Measurements from ENCODE around the gene INPP5A.
"Not testable (repeated sequence)": the region's sequence is repeated elsewhere in the genome, so short reads cannot be mapped to it uniquely, and the experiment has no call there.

Gene INPP5A

DNA sequence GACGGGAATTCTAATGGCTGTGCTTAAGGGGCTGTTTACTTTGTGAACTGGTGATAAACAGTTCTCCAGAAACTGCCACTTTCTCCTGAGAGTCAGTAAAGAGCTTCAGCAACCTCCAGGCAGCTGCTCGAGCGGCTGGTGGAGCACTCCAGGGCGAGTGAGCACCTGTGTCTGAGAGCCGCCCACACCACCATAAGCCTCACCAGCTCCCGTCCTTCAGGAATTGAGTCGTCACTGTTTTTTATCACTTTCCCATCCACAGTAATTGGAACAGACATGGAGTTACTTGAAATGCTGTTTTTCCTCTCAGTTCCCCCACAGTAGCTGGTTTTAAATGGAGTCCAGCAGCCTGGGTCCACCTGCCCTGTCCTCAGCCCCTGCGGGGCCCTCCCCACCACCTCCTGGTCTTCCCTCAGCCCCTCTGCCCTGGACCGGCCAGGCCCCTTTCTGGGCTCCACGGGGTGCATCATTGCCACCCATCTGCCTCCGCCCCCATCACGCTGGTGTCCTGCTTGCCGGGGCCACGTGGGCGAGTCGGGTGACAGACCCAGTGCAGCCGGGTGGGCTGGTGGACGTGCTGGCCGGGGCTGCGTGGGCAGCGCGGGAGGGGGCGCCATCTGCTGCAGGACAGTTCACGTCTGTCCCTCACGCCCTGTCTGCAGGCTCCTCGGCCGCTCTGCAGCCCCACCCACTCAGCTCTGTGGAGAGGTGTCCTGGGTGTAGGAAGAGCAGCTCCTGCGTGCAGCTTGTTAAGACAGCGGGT is 192.4 kb downstream of the INPP5A start:
- in situ Hi-C loops (cut with MboI; ENCODE audit: low sequenced_read_pairs) = no loop called here

DNA sequence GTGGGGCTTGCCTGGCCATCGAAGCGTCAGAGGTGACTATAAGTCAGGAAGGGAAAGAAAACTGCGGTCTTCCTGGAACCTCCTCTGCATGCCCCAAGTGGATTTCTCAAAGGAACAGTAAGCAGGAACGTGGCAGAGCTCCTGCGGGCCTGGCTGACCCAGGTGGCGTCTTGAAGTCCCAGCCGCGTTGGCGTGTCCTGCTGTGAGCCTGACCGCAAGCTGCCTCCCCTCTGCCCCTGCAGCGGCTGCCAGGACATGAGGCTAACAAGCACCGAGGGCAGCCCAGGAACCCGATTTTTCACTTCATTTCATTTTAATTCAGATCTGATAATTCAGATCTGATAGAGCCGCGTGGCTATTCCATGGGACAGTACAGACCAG is 193.0 kb downstream of the INPP5A start:
- in situ Hi-C loops (cut with MboI; ENCODE audit: low sequenced_read_pairs) = no loop called here

DNA sequence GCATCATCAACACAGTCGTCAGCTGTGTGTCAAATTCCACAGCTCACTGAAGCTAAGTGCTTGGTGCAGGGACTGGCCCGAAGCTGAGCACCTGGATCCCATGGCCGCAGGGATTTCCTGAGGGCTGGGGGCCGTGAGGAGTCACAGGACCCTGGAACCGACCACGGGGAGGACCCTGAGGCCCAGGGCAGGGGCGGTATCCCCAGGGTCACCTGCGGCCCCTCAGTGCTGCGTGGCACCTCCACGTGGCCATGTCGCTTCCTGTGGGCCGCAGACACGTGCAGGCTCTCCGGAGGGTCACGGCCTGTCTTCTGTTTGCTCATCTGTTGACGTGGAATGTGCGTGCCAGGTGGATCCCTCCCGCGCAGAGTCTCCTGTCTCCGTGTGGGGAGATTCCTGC is 194.9 kb downstream of the INPP5A start:
- in situ Hi-C loops (cut with MboI; ENCODE audit: low sequenced_read_pairs) = no loop called here

DNA sequence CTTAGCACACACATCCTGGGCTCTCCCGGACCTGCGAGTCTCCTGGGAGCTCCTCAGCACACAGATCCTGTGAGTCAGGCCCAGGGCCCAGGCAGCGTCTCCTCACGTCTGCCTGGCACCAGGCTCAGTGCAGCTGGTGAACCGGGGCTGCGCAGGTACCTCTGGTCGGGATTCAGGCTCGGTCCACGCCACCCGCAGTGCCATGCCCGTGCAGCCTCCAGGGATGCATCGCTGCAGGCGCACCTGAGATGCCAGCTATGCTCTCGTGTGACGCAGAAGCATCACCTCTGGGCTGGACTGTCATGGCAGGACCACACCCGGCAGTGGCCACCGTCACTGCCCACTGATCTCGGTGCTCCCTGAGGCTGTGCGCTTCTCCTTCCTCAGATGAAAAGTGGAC is 196.3 kb downstream of the INPP5A start:
- in situ Hi-C loops (cut with MboI; ENCODE audit: low sequenced_read_pairs) = no loop called here

DNA sequence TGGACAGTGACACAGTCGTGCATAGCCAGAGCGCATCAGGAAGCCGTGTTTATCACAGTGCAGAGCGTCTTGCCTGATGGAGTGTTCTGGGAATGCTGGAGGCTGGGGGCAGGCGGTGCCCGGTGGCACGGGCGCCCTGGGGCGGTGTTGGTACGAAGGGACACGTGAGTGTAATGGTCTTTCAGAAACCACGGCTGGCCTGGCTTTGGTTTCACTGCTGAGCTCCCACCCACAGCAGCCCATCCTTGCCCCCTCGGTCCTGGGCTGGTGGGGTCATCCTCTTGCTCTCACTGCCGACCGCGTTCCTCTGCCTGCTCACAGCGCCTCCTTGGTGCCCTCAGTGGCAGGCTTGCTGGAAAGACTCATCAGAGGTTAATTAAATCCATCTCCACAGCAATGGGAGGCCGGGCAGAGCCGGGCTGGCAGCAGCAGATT is 197.8 kb downstream of the INPP5A start:
- in situ Hi-C loops (cut with MboI; ENCODE audit: low sequenced_read_pairs) = no loop called here

DNA sequence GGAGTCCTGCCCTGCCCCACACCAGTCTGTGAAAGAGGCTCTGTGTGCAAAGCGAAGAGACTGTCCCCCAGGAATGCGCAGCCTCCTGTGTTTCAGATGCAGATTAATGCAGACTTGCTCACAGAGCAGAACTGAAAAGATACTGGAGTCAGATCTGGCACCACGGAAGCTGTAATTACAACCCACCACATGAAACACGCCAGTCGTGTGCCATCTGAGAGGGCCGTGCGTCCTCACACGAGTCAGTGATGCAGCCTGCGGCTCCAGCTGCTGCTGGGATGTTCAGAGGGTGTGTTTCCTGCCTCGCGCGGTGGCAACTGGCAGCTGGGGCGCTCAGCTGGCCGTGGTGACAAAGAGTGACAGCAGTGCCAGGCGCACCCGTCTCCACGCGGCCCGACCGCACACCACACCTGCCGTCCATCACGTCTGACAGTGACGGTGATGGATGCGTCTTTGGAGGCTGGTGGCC is 198.4 kb downstream of the INPP5A start:
- in situ Hi-C loops (cut with MboI; ENCODE audit: low sequenced_read_pairs) = no loop called here

DNA sequence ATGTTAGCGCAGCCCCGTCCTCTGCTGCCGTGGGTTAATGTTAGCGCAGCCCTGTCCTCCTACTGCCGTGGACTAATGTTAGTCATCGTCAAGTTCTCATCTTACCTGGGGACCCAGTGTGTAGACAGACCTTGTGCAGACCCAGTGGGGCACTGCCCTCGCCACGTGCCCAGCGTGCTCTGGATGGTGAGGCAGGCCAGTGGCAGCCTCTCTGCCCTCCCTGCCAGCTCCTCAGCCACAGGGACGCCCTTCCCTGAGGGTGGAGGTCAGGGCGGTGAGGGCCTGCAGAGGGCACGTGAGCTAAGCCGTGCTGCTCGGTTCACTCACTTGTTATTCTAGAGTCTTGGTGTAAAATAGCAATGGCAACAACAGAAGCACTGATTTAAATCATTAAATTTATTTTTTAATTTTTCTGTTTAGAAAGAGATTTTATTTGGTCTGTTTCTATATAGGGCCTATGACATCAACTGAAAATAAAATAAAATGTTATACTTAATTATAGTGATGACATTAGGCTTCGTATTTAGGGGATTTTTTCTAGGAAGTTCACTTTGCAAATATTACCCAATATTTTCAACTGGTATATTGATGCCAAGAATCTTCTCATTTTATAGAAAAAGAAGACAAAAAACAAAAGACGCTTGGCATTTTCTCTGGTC is 199.9 kb downstream of the INPP5A start:
- in situ Hi-C loops (cut with MboI; ENCODE audit: low sequenced_read_pairs) = no loop called here

DNA sequence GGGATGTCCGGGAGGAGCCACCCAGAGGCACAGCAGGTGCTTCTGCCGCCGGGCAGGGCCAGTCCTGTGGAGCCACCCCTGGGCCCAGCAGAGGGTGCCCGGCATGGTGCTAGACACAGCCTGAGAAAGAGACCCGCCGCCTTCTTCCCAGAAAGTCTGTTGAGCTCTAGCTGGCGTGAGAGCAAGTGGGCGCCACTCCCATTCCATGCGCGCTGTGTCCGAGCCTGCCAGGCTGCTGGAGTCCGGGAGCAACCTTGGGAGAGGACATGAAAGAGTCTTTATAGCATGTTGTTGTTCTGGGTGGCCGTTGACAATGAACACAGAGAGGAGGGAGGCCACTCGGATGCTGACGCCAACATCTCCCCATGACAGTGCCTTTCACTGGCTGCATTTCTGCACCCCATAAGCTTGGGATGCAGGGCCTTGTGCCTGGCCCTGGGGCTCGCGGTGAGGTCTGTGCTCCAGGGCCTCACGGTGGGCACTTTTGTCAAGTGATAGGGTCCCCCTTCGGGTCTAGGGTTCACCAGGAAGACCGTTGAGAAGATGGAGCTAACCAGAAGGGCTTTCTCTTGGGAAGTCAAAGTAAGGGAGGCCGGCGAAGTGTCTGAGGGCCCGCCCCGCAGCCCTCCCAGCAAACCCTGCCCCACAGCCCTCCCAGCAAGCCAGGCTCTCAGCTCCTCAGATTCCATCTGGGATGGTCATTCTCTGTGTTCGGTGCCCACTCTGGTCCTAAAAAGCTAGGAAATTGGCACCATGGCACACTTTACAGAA is 201.1 kb downstream of the INPP5A start:
- in situ Hi-C loops (cut with MboI; ENCODE audit: low sequenced_read_pairs) = no loop called here

DNA sequence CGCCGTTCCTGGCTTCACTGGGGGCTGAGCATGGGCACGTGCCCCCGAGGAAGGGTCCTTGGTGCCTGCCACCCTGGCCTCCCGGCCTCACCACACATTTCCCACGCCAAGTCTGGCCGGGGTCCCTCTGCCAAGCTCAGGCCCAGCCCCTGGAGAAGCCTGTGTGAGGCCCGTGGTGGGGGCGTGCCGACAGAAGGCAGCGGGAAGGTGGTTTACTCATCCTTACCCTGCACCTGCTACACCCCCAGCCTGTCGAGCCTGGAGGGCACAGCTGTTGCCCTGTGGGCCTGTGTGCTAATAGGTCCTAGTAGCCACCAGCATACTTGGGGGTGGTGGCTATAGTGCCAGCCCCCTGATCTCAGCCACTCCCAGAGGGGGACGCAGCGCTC is 201.6 kb downstream of the INPP5A start:
- in situ Hi-C loops (cut with MboI; ENCODE audit: low sequenced_read_pairs) = no loop called here

DNA sequence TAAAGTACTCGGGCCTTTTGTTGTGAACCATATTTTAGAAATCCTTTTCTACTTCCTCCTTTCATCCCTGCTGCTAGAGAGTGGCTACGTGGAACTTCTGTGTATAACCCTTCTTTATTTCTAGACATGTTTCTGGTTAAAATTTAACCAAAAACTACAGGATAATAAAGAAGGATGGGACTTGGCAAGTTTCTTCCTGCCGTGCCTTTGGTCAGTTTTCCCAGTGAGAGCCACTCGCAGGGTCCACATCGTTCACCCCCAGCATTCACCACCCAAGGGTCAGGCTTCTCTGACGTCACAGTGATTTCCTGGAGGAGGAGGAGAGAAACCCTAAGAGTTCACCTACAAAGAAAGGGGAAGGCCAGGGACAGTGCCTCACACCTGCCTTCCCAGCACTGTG is 203.0 kb downstream of the INPP5A start:
- in situ Hi-C loops (cut with MboI; ENCODE audit: low sequenced_read_pairs) = no loop called here

DNA sequence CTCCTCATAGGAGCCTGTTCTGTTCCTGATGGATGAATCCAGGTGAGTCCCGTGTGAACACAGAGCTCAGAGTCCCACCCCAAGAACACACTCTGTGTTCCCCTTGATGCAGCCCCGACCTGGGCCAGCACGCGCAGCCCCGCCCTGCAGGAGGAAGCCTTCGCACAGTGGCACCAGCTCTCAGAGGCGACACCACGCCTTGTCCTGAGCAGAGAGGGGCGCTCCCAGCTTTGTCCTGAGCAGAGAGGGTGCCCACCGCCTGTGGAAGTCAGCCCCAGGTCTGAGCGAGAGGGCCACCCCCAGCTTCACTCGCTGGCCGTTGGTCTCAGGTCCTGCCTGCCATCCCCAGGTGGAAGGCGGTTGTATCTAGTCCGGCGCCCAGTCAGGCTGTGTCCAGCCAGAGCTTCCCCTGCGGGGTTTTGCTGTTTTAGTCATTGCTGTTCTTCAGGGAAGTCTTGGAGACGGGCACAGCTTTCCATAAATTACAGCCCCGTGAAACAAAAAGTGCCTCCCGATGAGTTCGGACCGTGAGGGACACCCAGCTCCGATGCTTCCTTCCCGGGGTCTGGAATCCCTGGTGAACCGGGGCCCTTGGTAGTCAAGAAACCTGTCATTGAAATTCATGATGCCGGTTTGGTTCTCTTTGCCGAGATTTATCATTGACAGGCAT is 204.7 kb downstream of the INPP5A start:
- in situ Hi-C loops (cut with MboI; ENCODE audit: low sequenced_read_pairs) = no loop called here

DNA sequence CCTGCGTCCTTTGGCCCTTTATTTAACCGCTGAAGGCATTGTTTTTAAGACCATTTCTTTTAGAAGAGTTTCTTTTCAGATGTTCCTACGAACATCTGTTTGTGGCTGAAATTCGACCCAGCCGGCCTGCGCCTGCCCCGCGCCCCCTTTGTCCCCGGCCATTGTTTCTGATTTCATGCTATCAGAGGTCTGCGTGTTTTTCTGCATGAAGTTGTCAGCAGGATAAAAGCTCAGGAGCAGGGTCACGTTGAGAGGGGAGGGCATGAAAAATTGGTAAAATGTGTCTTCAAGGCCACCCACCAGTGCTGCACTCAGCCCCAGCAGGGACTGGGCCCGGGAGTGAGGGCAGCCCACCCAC is 205.2 kb downstream of the INPP5A start:
- in situ Hi-C loops (cut with MboI; ENCODE audit: low sequenced_read_pairs) = no loop called here

DNA sequence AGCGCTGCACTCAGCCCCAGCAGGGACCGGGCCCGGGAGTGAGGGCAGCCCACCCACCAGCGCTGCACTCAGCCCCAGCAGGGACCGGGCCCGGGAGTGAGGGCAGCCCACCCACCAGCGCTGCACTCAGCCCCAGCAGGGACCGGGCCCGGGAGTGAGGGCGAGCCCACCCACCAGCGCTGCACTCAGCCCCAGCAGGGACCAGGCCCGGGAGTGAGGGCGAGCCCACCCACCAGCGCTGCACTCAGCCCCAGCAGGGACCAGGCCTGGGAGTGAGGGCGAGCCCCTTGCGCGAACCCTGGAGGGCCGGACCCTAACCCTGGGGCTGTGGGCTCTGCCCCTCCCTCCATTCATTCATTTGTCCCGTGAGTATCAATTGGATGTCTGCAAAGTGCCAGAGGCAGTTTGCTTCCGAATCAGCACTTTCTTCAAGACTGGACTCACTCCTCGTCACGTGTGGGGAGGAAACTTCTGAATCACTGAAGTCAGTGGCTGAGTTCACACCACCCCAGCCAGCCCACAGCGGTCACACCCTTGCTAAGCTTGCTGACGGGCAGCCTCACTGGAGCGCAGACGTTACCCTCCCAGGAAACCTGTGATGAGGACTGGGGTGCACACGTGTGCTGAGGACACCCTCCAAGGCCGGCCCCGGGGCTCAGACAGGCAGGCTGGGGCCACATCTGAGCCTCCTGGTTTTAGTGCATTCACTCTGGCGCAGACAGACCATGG is 205.8 kb downstream of the INPP5A start:
- in situ Hi-C loops (cut with MboI; ENCODE audit: low sequenced_read_pairs) = not testable (repeated sequence)

DNA sequence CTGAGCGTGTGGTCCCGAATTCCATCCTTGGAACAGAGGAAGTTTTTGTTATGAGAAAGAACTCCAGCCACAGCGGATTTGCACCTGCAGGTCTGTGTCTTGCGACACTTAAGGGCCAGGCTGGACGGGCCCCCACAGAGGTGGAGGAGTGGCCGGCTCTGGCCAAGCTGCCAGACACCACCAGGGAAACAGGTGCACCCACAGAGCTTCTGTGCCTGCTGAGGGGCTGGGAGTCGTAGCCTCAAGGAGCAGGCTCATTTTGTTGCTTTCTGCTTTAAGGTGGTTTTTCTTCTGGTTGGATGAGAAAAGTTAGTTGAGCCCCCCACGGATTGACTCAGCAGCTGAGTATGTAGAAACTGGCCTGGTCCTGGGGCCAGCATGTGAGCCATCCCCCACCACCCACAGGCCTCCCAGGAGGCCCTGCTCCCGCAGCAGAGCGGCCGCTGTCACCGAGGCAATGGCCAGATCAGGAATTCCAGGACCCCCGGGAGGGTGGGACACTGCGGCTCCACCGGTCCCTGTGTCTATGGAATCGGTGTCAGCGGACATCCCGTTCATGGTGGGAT is 206.4 kb downstream of the INPP5A start:
- in situ Hi-C loops (cut with MboI; ENCODE audit: low sequenced_read_pairs) = no loop called here

DNA sequence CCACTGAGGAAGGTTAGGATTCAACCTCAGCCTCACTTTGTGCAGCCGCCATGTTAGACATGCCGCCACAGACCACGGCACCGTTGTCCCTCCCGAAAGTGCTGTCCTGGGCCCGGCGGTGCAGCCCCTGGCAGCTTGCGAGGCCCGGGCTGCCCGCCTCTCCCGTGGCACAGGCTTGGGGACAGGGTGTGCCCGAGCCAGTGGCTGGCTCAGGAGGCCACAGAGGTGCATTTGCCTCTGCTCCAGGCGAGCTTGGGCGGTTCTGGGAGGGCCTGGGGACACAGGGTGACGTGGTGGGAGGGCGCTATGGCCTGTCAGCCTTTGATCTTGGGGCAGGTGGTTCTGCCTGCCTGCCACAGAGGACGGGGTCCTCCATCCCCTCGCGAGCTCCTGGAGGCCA is 207.3 kb downstream of the INPP5A start:
- in situ Hi-C loops (cut with MboI; ENCODE audit: low sequenced_read_pairs) = no loop called here

DNA sequence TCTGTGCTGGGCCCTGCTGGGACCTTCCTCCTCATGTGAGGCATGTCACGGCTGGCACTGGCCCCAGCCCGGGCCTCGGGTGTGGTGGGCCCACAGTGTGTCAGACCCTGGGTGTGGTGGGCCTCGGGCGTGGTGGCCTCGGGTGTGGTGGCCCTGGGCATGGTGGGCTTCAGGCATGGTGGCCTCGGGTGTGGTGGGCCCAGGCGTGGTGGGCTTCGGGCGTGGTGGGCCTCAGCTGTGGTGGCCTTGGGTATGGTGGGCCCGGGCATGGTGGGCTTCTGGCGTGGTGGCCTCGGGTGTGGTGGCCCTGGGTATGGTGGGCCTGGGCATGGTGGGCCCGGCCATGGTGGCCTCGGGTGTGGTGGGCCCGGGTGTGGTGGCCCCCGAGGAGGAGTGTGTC is 207.9 kb downstream of the INPP5A start:
- in situ Hi-C loops (cut with MboI; ENCODE audit: low sequenced_read_pairs) = no loop called here

DNA sequence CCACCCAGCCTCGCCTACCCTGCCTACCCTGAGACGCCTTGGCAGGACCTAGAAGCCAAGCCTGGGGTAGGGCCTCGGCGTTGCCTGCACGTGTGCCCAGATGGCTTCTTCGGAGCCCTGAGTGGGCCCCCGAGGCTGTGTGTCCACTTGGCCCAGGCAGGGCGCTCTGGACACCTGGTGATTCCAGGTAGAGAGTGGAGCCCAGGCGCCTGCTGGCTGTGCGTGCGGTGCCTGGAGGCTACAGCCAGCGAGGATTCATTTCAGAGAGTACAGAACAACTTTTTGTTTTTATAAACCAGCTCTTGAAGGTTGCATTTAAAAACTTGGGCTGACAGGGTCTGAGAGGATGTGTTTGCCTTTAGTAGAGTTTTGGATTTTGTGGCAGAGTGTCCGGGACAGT is 208.4 kb downstream of the INPP5A start:
- in situ Hi-C loops (cut with MboI; ENCODE audit: low sequenced_read_pairs) = no loop called here

DNA sequence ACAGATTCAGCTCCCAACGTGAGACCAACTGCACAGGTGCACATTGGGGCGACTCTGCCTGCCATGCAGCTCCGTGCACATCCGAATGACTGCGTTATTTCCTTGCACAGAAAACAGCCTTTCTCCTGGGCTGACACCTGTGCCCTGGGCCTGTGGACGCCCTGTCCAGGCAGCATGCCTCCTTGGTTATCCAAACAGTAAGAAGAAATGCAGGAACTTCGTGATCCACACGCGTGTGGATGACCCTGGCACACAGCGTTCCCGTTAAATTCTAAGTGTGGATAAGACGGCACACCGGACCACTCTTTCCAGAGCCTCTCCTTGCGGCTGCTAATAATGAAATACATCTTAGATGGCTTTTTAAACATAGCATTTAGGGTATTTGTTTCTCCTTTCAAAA is 208.8 kb downstream of the INPP5A start:
- in situ Hi-C loops (cut with MboI; ENCODE audit: low sequenced_read_pairs) = no loop called here

DNA sequence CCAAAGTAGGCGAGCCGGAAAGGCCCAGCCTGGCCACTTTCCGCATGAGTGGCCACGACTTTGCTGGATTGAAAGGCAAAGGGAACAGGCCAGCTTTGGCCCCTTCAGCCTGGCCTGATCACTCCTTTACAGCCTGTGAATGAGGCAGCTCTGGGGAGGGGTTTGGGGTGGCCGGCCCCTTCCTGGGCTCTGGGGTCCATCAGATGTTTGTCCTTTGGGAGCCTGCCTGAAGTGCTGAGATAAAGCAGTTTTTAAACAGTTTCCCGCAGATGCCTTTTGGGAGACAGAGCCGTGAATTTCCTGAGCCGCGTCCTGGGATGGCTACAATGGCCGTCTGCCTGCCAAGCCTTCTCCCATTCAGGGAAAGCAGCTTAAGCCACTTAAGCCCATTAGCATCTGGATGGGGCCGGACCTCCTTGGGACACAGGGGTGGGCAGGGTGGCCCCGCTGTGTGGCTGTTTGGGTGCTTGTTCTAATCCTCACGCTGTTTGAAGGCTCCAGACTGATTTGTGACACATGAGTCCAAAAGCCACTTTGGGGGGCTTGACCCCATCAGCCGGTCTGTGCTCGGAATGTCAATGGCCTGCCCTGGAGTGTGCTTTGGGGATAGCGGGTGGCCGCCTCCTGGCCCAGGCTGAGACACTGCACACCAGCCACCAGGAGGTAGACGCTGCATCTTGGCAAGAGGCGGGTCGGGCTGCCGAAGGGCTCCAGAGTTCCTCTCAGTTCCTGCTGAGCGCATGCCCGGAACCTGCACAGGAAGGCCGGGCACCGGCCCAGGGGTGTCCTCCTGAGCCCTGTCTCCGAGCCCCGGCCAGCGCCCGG is 209.4 kb downstream of the INPP5A start:
- in situ Hi-C loops (cut with MboI; ENCODE audit: low sequenced_read_pairs) = no loop called here

DNA sequence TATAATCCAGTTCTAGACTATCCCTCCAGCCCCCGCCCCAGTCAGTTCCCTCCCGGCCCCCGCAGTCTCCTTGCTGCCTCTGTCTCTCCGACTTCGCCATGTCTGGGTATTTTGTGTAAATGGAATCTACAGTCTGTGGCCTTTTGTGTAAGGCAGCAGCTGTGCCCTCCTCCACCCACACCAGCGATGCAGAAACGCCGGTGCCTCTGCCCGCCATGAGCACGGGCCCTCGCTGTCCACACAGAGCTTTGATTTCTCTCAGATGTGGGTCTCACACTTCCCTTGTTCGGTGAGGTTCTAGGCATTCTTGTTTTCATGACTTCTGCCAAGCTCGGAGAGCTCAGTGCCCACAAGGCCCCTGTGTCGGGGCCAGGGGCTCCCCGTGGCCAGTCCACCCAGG is 210.5 kb downstream of the INPP5A start:
- in situ Hi-C loops (cut with MboI; ENCODE audit: low sequenced_read_pairs) = no loop called here
